GM20000 (cell line): Measurements from ENCODE around the gene POLR1B.
"Not testable (repeated sequence)": the region's sequence is repeated elsewhere in the genome, so short reads cannot be mapped to it uniquely, and the experiment has no call there.

Experiments used
- DNase-seq: peaks from one replicate; pipeline ENCODE4 v3.0.0; 2012; ENCODE audit warnings: low spot score
- TF ChIP-seq, protein P1 (sequence below): IDR thresholded peaks from 2 replicates; pipeline ENCODE4 v1.5.1; 2012; ENCODE audit warnings: mild to moderate bottlenecking, control low read depth; ENCODE audit errors: extremely low read depth, missing control alignments

Gene POLR1B

DNA sequence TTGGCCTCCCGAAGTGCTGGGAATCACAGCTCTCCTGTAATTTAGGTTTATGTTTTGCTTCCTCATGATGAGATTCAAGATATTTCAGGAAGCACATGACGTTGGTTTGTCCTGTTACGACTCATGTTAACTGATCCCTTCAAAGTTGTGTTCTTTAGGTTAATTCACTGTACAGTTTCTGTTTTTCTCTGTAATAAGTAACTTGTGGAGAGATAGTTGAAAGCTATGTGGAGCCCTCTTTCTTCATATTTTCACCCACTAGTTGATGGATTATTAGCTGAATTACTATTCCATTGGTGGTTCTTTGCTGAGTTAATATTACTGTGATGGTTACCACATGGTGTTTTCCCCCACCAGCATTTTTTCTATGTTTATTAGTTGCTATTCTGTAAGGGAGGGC lies 23.8 kb downstream of the POLR1B start:
- no peak for DNase-seq
- TF ChIP-seq, protein P1, sequence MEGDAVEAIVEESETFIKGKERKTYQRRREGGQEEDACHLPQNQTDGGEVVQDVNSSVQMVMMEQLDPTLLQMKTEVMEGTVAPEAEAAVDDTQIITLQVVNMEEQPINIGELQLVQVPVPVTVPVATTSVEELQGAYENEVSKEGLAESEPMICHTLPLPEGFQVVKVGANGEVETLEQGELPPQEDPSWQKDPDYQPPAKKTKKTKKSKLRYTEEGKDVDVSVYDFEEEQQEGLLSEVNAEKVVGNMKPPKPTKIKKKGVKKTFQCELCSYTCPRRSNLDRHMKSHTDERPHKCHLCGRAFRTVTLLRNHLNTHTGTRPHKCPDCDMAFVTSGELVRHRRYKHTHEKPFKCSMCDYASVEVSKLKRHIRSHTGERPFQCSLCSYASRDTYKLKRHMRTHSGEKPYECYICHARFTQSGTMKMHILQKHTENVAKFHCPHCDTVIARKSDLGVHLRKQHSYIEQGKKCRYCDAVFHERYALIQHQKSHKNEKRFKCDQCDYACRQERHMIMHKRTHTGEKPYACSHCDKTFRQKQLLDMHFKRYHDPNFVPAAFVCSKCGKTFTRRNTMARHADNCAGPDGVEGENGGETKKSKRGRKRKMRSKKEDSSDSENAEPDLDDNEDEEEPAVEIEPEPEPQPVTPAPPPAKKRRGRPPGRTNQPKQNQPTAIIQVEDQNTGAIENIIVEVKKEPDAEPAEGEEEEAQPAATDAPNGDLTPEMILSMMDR: no peak

DNA sequence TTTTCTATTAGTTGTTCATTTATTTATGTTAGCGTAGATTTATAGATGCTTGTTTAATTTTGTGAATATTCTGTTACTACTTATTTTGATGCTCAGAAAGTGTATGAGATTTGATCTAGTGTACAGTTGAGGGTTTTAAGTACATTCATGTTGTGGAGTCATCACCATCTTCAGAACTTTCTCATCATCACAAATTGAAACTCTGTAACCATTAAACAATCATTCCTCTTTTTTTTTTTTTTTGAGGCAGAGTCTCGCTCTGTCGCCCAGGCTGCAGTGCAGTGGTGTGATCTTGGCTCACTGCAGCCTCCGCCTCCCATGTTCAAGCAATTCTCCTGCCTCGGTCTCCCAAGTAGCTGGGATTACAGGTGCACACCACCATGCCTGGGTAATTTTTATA lies 24.2 kb downstream of the POLR1B start:
- DNase-seq: not testable (repeated sequence)

DNA sequence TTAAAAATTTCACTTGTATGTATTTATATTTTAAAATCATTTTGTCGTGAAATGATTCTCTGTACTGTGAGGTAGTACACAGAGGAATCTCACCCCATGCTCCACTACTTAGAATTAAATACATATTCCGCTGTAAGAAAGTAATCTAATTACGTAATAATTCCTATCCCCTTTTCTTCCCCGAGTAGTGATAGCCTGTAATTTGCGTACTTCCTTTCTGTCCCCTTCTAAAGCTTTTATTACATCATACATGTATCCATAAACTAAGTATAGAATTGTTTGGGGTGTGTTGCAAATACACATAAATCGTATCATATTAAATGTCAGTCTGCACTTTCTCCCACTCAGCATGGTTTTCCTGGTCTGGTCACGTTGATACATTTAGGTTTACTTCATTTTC lies 29.7 kb downstream of the POLR1B start:
- TF ChIP-seq, protein P1: no peak
- no peak for DNase-seq

DNA sequence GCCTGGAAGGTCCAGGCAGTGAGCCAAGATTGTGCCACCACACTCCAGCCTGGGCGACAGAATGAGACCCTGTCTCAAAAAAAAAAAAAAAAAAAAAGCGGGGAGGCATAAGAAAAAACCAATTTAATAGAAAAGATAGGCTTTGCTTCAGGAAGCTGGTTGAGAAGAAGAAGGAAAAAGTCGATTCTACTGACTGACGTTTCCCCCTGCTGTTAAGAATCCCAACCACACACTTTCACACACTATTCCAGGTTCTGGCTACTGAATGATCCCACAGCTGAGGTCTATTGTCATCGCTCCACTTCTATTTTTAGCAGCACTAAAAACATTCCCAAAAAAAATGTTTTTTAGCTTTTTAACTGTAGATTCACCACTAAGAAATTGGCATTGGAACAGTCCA lies 35.5 kb downstream of the POLR1B start:
- no peak for DNase-seq
- TF ChIP-seq, protein P1: no peak

DNA sequence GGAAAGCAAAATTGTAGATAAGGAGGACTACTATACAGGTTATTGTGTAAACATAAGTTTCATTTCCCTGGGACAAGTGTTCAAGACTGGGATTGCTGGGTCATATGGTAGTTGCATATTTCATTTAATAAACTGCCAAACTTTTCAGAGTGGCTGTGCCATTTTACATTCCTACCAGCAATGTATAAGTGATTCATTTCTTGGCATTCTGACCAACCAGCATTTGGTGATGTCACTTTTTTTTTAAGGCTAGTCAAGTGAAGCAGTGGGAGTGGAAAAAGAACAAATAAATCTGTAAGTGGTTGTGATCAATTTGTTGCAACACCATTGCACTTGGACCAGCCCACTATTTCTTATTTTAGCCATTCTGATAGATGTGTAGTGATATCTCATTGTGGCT lies 37.0 kb downstream of the POLR1B start:
- no peak for DNase-seq
- TF ChIP-seq, protein P1: no peak

DNA sequence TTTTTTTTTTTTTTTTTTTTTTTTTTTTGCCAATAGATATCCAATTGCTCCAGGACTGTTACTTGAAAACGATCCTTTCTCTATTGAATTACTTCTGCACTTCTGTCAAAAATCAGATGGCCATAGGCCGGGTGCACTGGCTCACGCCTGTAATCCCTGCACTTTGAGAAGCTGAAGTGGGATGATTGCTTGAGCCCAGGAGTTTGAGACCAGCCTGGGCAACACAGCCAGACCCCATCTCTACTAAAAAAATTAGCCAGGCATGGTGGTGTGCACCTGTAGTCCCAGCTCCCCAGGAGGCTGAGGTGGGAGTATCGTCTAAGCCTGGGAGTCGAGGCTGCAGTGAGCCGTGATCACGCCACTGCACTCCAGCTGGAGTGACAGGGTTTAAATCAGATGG lies 37.8 kb downstream of the POLR1B start:
- no peak for DNase-seq
- TF ChIP-seq, protein P1: no peak

DNA sequence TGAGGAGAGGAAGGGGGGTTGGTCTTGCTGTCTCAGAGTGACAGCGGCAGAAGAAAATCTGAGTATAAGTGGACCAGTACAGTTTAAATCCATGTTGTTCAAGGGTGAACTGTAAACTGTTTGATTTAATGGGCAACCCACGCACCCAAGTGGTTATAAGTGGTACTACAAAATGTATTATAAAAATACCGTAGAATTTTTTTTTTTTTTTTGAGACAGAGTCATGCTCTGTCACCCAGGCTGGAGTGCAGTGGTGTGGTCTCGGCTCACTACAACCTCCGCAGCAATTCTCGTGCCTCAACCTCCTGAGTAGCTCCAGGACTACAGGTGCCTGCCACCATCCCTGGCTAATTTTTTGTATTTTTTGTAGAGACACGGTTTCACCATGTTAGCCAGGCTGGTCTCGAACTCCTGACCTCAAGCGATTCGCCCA lies 40.1 kb downstream of the POLR1B start:
- peak; percentile 30 for DNase-seq
- TF ChIP-seq, protein P1: peak; percentile 17

DNA sequence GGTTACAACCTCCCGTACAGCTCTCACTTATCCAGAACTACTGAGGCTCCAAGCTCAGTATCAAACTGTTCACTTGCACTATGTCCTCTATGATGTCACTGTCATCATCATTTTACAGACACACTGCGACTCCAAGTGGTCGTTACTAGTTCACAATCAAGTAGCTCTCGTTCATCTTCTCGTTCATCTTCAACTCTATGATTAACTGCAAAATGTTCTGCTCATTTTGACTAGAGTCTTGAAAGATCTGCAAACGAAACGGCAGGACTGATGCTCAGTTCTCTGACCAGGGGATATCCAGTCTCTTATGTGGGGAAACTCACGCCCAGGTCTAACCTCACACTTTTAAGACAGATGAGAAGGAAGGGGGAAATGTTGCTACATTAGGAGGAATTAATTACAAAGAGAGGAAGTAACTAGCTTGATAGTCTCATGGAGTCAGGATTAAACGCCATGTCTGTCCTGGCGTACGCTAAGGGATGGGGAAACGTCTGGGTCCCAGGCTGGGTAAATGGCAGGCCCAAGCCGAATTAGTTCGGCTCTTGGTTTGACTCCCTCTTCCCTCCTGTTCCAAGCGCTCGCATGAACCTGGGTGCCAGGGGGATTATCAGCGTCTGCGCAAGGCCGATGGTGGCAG lies 41.4 kb downstream of the POLR1B start:
- TF ChIP-seq, protein P1: no peak
- DNase-seq: no peak
